PC-3 (cell line): ENCODE data around the gene LARP4B.

ENCODE experiments used
- EZH2 ChIP-seq: fragments of 300-600 bp; sonication (generic); IDR thresholded peaks from one replicate; pipeline ENCODE4 v1.6.1; 2017; ENCODE audit warnings: antibody characterized with exemption, mild to moderate bottlenecking, low read length; ENCODE audit not compliant: unreplicated experiment
- TF ChIP-seq, protein P1 (sequence below): fragments of 300-600 bp; sonication (generic); conservative IDR thresholded peaks from 2 replicates; pipeline ENCODE4 v1.5.1; 2017; ENCODE audit warnings: antibody characterized with exemption, low read depth, mild to moderate bottlenecking, low read length

- TF ChIP-seq, protein P1, sequence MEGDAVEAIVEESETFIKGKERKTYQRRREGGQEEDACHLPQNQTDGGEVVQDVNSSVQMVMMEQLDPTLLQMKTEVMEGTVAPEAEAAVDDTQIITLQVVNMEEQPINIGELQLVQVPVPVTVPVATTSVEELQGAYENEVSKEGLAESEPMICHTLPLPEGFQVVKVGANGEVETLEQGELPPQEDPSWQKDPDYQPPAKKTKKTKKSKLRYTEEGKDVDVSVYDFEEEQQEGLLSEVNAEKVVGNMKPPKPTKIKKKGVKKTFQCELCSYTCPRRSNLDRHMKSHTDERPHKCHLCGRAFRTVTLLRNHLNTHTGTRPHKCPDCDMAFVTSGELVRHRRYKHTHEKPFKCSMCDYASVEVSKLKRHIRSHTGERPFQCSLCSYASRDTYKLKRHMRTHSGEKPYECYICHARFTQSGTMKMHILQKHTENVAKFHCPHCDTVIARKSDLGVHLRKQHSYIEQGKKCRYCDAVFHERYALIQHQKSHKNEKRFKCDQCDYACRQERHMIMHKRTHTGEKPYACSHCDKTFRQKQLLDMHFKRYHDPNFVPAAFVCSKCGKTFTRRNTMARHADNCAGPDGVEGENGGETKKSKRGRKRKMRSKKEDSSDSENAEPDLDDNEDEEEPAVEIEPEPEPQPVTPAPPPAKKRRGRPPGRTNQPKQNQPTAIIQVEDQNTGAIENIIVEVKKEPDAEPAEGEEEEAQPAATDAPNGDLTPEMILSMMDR: no peak
- TF ChIP-seq EZH2: no peak
Measured at GRCh38 chr10:816958-817357, 114.5 kb downstream of the LARP4B start.
